ENCODE results near the gene STK32B.

The STK32B gene

GRCh38 chr4:5184606-5185005 lies 133.3 kb downstream of the STK32B start:
- no peak for TF ChIP-seq CTCF (IDR thresholded peaks at IDR 0.05)
- no peak overlapping the region for H3K27ac ChIP-seq

GRCh38 chr4:5185551-5185950 lies 134.3 kb downstream of the STK32B start:
- no peak overlapping the region for H3K27ac ChIP-seq
- no peak for TF ChIP-seq CTCF (IDR thresholded peaks at IDR 0.05)
- no peak for TF ChIP-seq ZFX (IDR thresholded peaks at IDR 0.05; ENCODE audit: borderline replicate concordance)

GRCh38 chr4:5186271-5187064 lies 135.2 kb downstream of the STK32B start:
- H3K27ac ChIP-seq: no peak overlapping the region
- no peak for TF ChIP-seq ZFX (IDR thresholded peaks at IDR 0.05; ENCODE audit: borderline replicate concordance)
- no peak for TF ChIP-seq CTCF (IDR thresholded peaks at IDR 0.05)

GRCh38 chr4:5188130-5188529 lies 136.8 kb downstream of the STK32B start:
- H3K27ac ChIP-seq: no peak overlapping the region
- no peak for TF ChIP-seq ZFX (IDR thresholded peaks at IDR 0.05; ENCODE audit: borderline replicate concordance)
- TF ChIP-seq CTCF (IDR thresholded peaks at IDR 0.05): no peak

GRCh38 chr4:5191831-5192230 lies 140.6 kb downstream of the STK32B start:
- no peak overlapping the region for H3K27ac ChIP-seq
- TF ChIP-seq ZFX (IDR thresholded peaks at IDR 0.05; ENCODE audit: borderline replicate concordance) (no peak), CTCF (IDR thresholded peaks at IDR 0.05) (no peak)

- TF ChIP-seq CTCF (IDR thresholded peaks at IDR 0.05) (no peak), ZFX (IDR thresholded peaks at IDR 0.05; ENCODE audit: borderline replicate concordance) (no peak)
- H3K27ac ChIP-seq: no peak overlapping the region
Measured at GRCh38 chr4:5192271-5192670, 141.0 kb downstream of the STK32B start.

- no peak overlapping the region for H3K27ac ChIP-seq
Measured at GRCh38 chr4:5192678-5193077, 141.4 kb downstream of the STK32B start.

More at GRCh38 chr4:5192678-5193077, 141.4 kb downstream of the STK32B start:
- no peak for TF ChIP-seq ZFX (IDR thresholded peaks at IDR 0.05; ENCODE audit: borderline replicate concordance)
- no peak for TF ChIP-seq CTCF (IDR thresholded peaks at IDR 0.05)

All from 22Rv1 (cell line).